ENCODE results near the gene MGLL. TPM values are rescaled to one million over a fixed set of nuclear protein-coding genes. Genes with fewer than 3 reads are reported as not detected.

Gene MGLL
- total and polyA plus RNA-seq, 4 donors = 9.4 to 277 (median 74.2) TPM

DNA sequence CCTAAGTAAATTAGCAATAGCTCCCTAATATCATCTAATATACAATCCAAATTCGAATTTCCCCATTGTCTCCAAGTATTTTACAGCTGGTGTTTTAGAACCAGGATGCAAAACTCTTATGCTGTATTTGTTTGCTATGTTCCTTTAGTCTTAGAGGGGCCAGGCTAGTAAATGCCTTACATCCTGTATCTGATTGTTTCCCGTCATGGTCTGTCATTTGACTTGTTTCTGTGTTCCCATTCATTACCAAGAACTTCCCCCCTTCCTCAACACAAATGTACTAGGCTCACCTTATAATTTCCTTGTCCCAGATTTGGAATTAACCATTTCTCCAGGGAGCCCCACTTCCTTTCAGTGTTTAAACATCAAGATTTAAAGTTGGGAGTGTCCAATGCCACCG is 95.4 kb downstream of the MGLL start (continued):
- TF ChIP-seq, protein P1, sequence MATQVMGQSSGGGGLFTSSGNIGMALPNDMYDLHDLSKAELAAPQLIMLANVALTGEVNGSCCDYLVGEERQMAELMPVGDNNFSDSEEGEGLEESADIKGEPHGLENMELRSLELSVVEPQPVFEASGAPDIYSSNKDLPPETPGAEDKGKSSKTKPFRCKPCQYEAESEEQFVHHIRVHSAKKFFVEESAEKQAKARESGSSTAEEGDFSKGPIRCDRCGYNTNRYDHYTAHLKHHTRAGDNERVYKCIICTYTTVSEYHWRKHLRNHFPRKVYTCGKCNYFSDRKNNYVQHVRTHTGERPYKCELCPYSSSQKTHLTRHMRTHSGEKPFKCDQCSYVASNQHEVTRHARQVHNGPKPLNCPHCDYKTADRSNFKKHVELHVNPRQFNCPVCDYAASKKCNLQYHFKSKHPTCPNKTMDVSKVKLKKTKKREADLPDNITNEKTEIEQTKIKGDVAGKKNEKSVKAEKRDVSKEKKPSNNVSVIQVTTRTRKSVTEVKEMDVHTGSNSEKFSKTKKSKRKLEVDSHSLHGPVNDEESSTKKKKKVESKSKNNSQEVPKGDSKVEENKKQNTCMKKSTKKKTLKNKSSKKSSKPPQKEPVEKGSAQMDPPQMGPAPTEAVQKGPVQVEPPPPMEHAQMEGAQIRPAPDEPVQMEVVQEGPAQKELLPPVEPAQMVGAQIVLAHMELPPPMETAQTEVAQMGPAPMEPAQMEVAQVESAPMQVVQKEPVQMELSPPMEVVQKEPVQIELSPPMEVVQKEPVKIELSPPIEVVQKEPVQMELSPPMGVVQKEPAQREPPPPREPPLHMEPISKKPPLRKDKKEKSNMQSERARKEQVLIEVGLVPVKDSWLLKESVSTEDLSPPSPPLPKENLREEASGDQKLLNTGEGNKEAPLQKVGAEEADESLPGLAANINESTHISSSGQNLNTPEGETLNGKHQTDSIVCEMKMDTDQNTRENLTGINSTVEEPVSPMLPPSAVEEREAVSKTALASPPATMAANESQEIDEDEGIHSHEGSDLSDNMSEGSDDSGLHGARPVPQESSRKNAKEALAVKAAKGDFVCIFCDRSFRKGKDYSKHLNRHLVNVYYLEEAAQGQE (IDR thresholded peaks at IDR 0.05) = no peak
- TF ChIP-seq FOXA1 (IDR thresholded peaks at IDR 0.05) = no peak
- no peak for TF ChIP-seq HNF4A (conservative IDR thresholded peaks at IDR 0.05)

DNA sequence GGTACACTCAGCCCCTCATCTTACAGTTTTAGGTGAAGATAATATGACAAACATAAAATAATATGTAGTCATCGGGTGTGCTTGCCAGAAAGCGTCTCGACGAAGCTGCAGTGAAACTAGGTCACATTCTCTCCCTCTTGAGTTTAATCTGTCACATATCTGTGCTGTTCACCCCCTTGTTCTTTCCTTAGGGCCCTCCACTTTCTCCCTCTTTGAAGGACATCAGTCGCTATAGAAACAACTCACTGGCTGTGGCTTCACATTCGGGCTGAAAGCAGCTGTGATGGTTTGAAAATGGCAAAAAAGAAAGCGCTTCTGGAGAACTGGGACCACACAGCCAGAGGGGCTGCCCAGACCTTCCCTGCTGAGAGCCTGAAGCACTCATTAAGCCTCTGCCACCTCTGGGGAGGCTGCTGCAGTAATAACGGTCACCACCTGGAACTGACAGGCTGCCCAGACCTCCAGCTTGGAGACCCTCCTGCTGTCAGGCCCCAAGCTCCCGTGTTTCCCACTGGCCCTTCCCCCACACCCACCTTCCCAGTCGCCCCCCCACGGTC is 99.2 kb downstream of the MGLL start:
- H3K9me3 ChIP-seq (ENCODE audit: control insufficient read depth in 4 of 4, low read length in 3 of 4) = no peaks in the 10 kb centered on the region
- WGBS = 79% methylated on average over 11 of the region's 11 CpGs
- H3K9ac ChIP-seq (ENCODE audit: low read depth in 1 of 2, low read length in 2 of 2) = no peak overlapping the region
- no peaks in the 10 kb centered on the region for H3K27me3 ChIP-seq (ENCODE audit: control insufficient read depth in 4 of 4, insufficient read depth in 4 of 4, low read length in 3 of 4)
- H3K36me3 ChIP-seq (ENCODE audit: control insufficient read depth in 4 of 4, insufficient read depth in 3 of 4, low read depth in 1 of 4, low read length in 3 of 4) = peaks cover 2 to 27% (median 13%) of the 10 kb centered on the region in 4 donors
- H3K27ac ChIP-seq (ENCODE audit: low read depth in 1 of 2, low read length in 2 of 2) = no peak overlapping the region
- no peak overlapping the region for H3K4me3 ChIP-seq (ENCODE audit: low read depth in 1 of 3, low read length in 3 of 3)
- no peak for DNase-seq (ENCODE audit: low spot score)
- TF ChIP-seq, protein P2, sequence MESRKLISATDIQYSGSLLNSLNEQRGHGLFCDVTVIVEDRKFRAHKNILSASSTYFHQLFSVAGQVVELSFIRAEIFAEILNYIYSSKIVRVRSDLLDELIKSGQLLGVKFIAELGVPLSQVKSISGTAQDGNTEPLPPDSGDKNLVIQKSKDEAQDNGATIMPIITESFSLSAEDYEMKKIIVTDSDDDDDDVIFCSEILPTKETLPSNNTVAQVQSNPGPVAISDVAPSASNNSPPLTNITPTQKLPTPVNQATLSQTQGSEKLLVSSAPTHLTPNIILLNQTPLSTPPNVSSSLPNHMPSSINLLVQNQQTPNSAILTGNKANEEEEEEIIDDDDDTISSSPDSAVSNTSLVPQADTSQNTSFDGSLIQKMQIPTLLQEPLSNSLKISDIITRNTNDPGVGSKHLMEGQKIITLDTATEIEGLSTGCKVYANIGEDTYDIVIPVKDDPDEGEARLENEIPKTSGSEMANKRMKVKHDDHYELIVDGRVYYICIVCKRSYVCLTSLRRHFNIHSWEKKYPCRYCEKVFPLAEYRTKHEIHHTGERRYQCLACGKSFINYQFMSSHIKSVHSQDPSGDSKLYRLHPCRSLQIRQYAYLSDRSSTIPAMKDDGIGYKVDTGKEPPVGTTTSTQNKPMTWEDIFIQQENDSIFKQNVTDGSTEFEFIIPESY (IDR thresholded peaks at IDR 0.05) = no peak
- TF ChIP-seq NR2F2 (IDR thresholded peaks at IDR 0.05) (no peak), FOXA1 (IDR thresholded peaks at IDR 0.05) (no peak), HNF4A (conservative IDR thresholded peaks at IDR 0.05) (no peak), JUND (IDR thresholded peaks at IDR 0.05) (no peak), SP1 (IDR thresholded peaks at IDR 0.05) (no peak), RAD21 (IDR thresholded peaks at IDR 0.05) (no peak), GABPA (IDR thresholded peaks at IDR 0.05 in 1 of 2, conservative IDR thresholded peaks at IDR 0.05 in 1 of 2) (no peak), YY1 (IDR thresholded peaks at IDR 0.05) (no peak), HNF4G (IDR thresholded peaks at IDR 0.05) (no peak), FOXA2 (IDR thresholded peaks at IDR 0.05) (no peak), EGR1 (IDR thresholded peaks at IDR 0.05; ENCODE audit: low read depth in 2 of 2) (no peak), TAF1 (conservative IDR thresholded peaks at IDR 0.05) (no peak)
- TF ChIP-seq, protein P3, sequence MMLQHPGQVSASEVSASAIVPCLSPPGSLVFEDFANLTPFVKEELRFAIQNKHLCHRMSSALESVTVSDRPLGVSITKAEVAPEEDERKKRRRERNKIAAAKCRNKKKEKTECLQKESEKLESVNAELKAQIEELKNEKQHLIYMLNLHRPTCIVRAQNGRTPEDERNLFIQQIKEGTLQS (IDR thresholded peaks at IDR 0.05) = no peak
- peaks cover 0 to 2% (median 0%) of the 10 kb centered on the region in 4 donors for H3K4me1 ChIP-seq (ENCODE audit: control insufficient read depth in 4 of 4, insufficient read depth in 4 of 4, low read length in 3 of 4)

DNA sequence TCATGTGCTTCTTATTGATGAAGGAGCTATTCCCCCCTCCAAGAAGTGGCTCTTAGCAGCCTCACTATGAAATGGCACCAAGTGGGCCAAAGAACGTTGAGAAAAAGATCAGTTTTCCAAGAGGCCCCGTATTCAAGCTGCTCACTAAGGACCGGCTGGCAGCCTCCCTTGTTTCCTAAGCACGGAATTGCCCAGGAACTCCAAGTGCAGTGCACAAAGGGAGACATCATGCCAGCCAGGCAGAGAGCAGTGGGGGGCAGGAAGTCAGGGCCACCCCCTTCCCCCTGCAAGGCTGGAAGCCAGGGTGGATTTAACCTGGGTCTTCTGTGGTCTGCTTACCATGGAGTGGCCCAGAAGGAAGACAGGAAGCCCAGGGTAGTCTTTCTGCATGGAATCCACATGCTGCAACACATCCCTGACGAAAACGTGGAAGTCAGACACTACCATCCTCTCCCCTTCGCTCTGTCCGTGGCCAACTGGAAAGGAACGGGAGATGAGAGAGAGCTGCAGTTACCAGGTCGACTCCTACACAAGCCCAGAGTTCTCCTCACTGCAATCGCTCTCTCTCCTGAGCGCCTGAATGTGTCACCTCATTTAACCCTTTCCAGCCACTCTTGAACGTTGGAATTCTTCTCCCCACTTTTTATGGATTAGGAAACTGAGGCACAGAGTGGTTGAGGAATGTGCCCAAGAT is 100.1 kb downstream of the MGLL start:
- WGBS = 87% methylated on average over 13 of the region's 13 CpGs
- no peak overlapping the region for H3K4me3 ChIP-seq (ENCODE audit: low read depth in 1 of 3, low read length in 3 of 3)
- H3K4me1 ChIP-seq (ENCODE audit: control insufficient read depth in 4 of 4, insufficient read depth in 4 of 4, low read length in 3 of 4) = peaks cover 0 to 2% (median 0%) of the 10 kb centered on the region in 4 donors
- peaks cover 2 to 28% (median 13%) of the 10 kb centered on the region in 4 donors for H3K36me3 ChIP-seq (ENCODE audit: control insufficient read depth in 4 of 4, insufficient read depth in 3 of 4, low read depth in 1 of 4, low read length in 3 of 4)
- no peaks in the 10 kb centered on the region for H3K27me3 ChIP-seq (ENCODE audit: control insufficient read depth in 4 of 4, insufficient read depth in 4 of 4, low read length in 3 of 4)
- no peak for DNase-seq (ENCODE audit: low spot score)
- H3K9ac ChIP-seq (ENCODE audit: low read depth in 1 of 2, low read length in 2 of 2) = no peak overlapping the region
- no peak overlapping the region for H3K27ac ChIP-seq (ENCODE audit: low read depth in 1 of 2, low read length in 2 of 2)
- H3K9me3 ChIP-seq (ENCODE audit: control insufficient read depth in 4 of 4, low read length in 3 of 4) = no peaks in the 10 kb centered on the region
- TF ChIP-seq HNF4A (conservative IDR thresholded peaks at IDR 0.05) (no peak), FOXA2 (IDR thresholded peaks at IDR 0.05) (no peak), SP1 (IDR thresholded peaks at IDR 0.05) (no peak)
